ENCODE measurements around the gene ELP1.
"Not testable (repeated sequence)": the region's sequence is repeated elsewhere in the genome, so short reads cannot be mapped to it uniquely, and the experiment has no call there.

The ELP1 gene

DNA sequence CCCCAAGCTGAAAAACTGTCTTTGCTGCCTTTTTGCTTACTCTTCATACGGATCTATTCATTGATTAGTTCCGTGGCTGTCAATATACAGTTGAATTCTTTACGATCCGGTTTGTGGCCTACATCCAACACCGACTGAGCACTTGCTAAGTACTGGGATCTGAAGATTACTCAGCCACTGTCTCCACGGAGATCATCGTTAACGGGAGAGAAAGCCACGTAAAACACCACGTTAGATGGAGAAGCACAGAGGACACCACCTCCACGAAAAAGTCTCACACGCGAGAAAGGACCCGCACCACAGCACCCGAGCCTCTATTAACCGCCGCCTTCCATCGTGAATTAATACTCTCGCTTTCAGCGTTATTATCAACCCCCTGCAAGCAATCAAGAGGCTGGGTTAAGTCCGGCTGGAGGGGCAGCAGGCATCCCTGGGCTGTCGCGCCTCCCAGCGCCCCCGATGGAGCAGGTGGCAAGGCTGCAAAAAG lies 650 bp downstream of the ELP1 start:
- H3K4me3 ChIP-seq (ENCODE audit: low read length), result peak overlapping the region; percentile 88
- TF ChIP-seq, protein P1, sequence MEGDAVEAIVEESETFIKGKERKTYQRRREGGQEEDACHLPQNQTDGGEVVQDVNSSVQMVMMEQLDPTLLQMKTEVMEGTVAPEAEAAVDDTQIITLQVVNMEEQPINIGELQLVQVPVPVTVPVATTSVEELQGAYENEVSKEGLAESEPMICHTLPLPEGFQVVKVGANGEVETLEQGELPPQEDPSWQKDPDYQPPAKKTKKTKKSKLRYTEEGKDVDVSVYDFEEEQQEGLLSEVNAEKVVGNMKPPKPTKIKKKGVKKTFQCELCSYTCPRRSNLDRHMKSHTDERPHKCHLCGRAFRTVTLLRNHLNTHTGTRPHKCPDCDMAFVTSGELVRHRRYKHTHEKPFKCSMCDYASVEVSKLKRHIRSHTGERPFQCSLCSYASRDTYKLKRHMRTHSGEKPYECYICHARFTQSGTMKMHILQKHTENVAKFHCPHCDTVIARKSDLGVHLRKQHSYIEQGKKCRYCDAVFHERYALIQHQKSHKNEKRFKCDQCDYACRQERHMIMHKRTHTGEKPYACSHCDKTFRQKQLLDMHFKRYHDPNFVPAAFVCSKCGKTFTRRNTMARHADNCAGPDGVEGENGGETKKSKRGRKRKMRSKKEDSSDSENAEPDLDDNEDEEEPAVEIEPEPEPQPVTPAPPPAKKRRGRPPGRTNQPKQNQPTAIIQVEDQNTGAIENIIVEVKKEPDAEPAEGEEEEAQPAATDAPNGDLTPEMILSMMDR (IDR thresholded peaks at IDR 0.05; ENCODE audit: insufficient read depth, low read depth, low read length, missing control alignments), result no peak
- peak; percentile 35 for DNase-seq (ENCODE audit: low read depth)

DNA sequence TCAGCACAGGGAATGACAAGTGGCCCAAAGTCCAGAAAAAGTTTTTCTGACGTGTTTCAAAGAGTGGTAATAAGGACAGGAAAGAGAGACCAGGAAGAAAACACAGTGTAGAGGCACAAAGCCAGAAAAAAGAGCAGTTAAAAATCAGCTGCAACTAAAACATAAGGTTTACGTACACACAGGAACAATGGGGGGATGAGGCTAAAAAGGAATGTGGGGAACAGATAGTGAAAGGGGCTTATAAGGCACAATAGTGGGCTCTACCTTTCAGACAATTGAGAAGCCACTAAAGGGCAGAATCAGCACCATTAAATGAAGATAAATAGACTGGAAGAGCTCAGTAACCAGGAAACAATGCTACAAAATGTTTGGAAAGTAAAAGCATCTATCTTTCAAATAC lies 5.5 kb downstream of the ELP1 start:
- TF ChIP-seq, protein P1 (IDR thresholded peaks at IDR 0.05; ENCODE audit: insufficient read depth, low read depth, low read length, missing control alignments), result no peak
- H3K4me3 ChIP-seq (ENCODE audit: low read length), result no peak overlapping the region
- DNase-seq (ENCODE audit: low read depth), result no peak

DNA sequence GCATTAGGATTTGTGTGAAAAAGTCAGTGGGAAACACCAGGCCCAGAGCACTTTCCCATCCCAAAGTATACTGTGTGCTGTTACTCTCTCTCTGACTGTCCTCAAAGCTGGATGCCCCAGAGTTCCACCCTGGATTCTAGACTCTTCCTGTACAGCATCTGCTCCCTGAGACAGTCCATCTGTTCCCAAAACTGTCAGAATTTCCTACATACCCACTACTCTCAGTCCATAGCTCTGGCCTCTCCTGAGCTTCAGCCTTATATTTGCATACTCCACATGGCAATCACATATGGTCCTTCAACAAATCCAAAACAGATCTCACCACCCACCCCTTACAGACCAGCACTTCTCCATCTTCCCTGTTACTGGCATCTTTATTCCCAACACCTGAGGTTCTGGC lies 9.5 kb downstream of the ELP1 start:
- DNase-seq (ENCODE audit: low read depth), result no peak
- TF ChIP-seq, protein P1 (IDR thresholded peaks at IDR 0.05; ENCODE audit: insufficient read depth, low read depth, low read length, missing control alignments), result no peak
- H3K4me3 ChIP-seq (ENCODE audit: low read length), result no peak overlapping the region

DNA sequence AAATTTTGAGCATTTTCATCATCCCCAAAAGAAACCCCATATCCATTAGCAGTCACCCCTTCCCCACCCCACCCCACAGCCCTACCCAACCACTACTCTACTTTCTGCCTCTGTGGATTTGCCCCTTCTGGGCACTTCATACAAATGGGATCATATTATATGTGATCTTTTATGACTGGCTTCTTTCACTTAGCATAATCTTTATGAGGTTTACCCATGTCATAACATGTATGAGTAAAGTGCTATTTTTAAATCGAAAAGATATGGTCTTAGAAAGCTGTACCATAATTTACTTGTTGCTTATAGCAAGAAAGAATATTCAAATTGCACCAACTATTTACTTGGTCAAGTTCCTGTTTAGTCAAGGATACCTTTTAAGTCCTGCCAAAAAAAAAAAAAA lies 12.7 kb downstream of the ELP1 start:
- no peak overlapping the region for H3K4me3 ChIP-seq (ENCODE audit: low read length)
- DNase-seq (ENCODE audit: low read depth), result no peak
- TF ChIP-seq, protein P1 (IDR thresholded peaks at IDR 0.05; ENCODE audit: insufficient read depth, low read depth, low read length, missing control alignments), result no peak

DNA sequence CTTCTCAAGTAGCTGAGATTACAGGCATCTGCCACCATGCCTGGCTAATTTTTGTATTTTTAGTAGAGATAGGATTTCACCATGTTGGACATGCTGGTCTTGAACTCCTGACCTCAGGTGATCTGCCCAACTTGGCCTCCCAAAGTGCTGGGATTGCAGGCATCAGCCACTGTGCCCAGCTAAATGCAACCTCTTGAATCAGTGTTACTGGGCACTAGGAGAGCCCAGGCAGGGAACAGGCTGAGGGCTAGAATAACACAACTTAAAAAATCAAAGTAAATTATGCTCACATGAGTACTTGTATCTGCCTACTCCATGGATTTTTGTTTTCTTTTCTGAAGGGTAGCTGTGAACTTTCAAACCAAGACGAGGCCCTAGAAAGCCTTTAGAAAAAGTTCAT lies 13.5 kb downstream of the ELP1 start:
- H3K4me3 ChIP-seq (ENCODE audit: low read length); DNase-seq (ENCODE audit: low read depth): not testable (repeated sequence)

DNA sequence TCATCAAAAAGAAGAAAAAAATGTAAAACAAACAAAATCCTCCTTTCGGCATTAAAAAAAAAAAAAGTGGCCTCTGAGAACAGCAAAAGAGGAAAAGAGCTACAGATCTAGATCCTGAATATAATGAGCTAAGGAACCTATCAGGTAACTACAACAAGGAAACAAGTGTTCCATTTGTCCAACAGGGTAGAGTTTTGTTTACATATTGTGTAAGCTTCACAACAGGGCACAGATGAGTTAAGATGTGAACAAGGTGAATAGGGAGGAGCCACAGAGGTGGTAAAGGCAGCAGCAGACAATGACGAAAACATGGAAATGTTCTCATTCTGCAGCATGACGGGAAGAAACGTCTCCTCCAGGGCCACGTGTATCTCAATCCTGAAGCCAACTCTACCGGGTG lies 14.4 kb downstream of the ELP1 start:
- TF ChIP-seq, protein P1 (IDR thresholded peaks at IDR 0.05; ENCODE audit: insufficient read depth, low read depth, low read length, missing control alignments), result no peak
- peak; percentile 37 for DNase-seq (ENCODE audit: low read depth)
- no peak overlapping the region for H3K4me3 ChIP-seq (ENCODE audit: low read length)

DNA sequence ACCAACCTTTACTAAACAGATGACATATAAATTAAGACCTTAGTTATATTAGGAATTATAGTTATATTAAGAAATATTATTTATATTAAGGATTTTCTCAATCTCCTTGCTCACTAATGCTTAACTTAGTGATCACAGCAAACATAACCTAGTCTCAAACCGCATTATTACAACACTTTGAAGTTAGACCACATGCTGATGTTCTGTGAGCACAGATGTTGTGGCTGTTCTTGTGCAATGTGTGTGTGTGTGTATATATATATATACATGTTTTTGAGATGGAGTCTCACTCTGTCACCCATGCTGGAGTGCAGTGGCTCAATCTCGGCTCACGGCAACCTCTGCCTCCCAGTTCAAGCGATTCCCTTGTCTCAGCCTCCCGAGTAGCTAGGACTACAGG lies 20.5 kb downstream of the ELP1 start:
- no peak for DNase-seq (ENCODE audit: low read depth)

More for the DNA sequence above, 20.5 kb downstream of the ELP1 start:
- TF ChIP-seq, protein P1 (IDR thresholded peaks at IDR 0.05; ENCODE audit: insufficient read depth, low read depth, low read length, missing control alignments), result no peak
- H3K4me3 ChIP-seq (ENCODE audit: low read length), result no peak overlapping the region

Measured in epithelial cell of esophagus (primary cell).